Measurements from ENCODE around the gene PRKCH.

PRKCH gene

DNA sequence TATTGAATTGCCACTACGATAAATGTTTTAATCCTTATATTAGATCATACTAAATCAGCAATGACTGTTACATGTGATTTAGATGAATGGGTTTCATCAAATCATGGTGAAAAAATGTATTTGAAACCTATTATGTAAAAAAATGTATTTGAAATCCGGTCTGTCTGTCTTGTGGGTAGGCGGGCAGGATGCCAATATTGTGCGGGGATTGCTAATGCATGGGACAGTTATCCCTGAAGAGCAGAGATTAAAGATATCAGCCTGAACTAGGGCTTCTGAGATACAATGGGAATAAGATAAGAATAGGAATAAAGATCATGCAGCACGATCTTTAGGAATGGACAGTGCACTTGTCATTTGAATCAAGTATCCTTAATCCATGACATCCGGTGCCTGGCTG is 134.0 kb downstream of the PRKCH start:
- no peaks in the 10 kb centered on the region for H3K4me1 ChIP-seq (ENCODE audit: control insufficient read depth, insufficient read depth, low read length)
- CTCF ChIA-PET, result interaction anchor here (0.8 to 4.2 kb wide), 5 partner anchors 14 to 671 kb away, joined by 3 to 25 read pairs (median 3); no protein-coding TSS in a partner anchor

DNA sequence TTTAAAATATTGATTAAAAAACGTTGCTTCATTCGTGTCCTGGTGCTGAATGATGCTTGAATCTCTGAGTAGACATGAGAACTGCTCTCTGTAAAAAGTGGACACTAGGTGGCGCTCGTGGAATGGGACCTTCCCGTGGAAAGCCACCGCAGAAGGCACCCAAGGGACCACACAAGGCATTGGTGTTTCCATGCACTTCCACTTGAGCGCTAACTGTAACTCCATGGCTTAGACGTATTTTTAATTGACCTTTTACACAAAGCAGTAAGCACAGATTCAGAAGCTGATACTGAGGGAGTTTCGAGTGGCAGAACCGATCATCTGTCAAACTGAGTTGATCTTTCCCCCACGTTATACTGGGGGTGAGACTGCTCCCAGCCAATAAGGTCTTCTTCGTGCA is 135.3 kb downstream of the PRKCH start:
- CTCF ChIA-PET, result interaction anchor here (0.7 to 4.2 kb wide), 9 partner anchors 9 to 669 kb away, joined by 3 to 25 read pairs (median 3); no protein-coding TSS in a partner anchor

More for the DNA sequence above, 134.0 kb downstream of the PRKCH start:
- Histone ChIP-seq H3K9me3 (ENCODE audit: control insufficient read depth, insufficient read depth, low read depth, low read length) (no peaks in the 10 kb centered on the region), H3K4me3 (ENCODE audit: low read depth, low read length) (no peak overlapping the region), H3K36me3 (ENCODE audit: control insufficient read depth in 2 of 2, insufficient read depth in 1 of 2, low read length in 2 of 2) (peaks cover 0 to 24% of the 10 kb centered on the region in 2 experiments; a peak in 1 of 3 replicates), H3K27ac (ENCODE audit: extremely low read depth, low read depth, low read length) (no peak overlapping the region)
- POLR2A ChIA-PET, result interaction anchor here (0.6 kb wide), 1 partner anchor 290 kb away, joined by 3 read pairs; no protein-coding TSS in a partner anchor
- TF ChIP-seq GLIS1 (tag by site-specific recombination; IDR thresholded peaks at IDR 0.05) (no peak), ZNF266 (tag by site-specific recombination; IDR thresholded peaks at IDR 0.05; ENCODE audit: low read depth) (no peak), ZNF26 (tag by site-specific recombination; IDR thresholded peaks at IDR 0.05) (no peak), ZNF677 (tag by site-specific recombination; IDR thresholded peaks at IDR 0.05) (no peak), ZNF555 (tag by site-specific recombination; conservative IDR thresholded peaks at IDR 0.05) (no peak), INSM2 (tag by site-specific recombination; IDR thresholded peaks at IDR 0.05) (no peak), HOXD13 (CRISPR knock-in tag; IDR thresholded peaks at IDR 0.05; ENCODE audit: borderline replicate concordance) (no peak), ZNF292 (tag by site-specific recombination; IDR thresholded peaks at IDR 0.05; ENCODE audit: borderline replicate concordance, low read depth) (no peak), ZBTB6 (tag by site-specific recombination; IDR thresholded peaks at IDR 0.05) (no peak), ZNF324 (tag by site-specific recombination; IDR thresholded peaks at IDR 0.05) (no peak), ZNF558 (tag by site-specific recombination; IDR thresholded peaks at IDR 0.05) (no peak)

More for the DNA sequence above, 135.3 kb downstream of the PRKCH start:
- POLR2A ChIA-PET, result no interaction called here
- no peak overlapping the region for H3K4me3 ChIP-seq (ENCODE audit: low read depth, low read length)
- H3K36me3 ChIP-seq (ENCODE audit: control insufficient read depth in 2 of 2, insufficient read depth in 1 of 2, low read length in 2 of 2), result peaks cover 0 to 21% of the 10 kb centered on the region in 2 experiments; a peak in 1 of 3 replicates
- H3K4me1 ChIP-seq (ENCODE audit: control insufficient read depth, insufficient read depth, low read length), result no peaks in the 10 kb centered on the region
- no peak overlapping the region for H3K27ac ChIP-seq (ENCODE audit: extremely low read depth, low read depth, low read length)
- no peaks in the 10 kb centered on the region for H3K9me3 ChIP-seq (ENCODE audit: control insufficient read depth, insufficient read depth, low read depth, low read length)
- TF ChIP-seq, protein P1, sequence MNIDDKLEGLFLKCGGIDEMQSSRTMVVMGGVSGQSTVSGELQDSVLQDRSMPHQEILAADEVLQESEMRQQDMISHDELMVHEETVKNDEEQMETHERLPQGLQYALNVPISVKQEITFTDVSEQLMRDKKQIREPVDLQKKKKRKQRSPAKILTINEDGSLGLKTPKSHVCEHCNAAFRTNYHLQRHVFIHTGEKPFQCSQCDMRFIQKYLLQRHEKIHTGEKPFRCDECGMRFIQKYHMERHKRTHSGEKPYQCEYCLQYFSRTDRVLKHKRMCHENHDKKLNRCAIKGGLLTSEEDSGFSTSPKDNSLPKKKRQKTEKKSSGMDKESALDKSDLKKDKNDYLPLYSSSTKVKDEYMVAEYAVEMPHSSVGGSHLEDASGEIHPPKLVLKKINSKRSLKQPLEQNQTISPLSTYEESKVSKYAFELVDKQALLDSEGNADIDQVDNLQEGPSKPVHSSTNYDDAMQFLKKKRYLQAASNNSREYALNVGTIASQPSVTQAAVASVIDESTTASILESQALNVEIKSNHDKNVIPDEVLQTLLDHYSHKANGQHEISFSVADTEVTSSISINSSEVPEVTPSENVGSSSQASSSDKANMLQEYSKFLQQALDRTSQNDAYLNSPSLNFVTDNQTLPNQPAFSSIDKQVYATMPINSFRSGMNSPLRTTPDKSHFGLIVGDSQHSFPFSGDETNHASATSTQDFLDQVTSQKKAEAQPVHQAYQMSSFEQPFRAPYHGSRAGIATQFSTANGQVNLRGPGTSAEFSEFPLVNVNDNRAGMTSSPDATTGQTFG (tag by site-specific recombination; IDR thresholded peaks at IDR 0.05; ENCODE audit: borderline replicate concordance), result no peak
- peak; percentile 85; the same call in 1 of the 2 replicates for TF ChIP-seq ZNF423 (tag by site-specific recombination; IDR thresholded peaks at IDR 0.05)
- TF ChIP-seq, protein P2, sequence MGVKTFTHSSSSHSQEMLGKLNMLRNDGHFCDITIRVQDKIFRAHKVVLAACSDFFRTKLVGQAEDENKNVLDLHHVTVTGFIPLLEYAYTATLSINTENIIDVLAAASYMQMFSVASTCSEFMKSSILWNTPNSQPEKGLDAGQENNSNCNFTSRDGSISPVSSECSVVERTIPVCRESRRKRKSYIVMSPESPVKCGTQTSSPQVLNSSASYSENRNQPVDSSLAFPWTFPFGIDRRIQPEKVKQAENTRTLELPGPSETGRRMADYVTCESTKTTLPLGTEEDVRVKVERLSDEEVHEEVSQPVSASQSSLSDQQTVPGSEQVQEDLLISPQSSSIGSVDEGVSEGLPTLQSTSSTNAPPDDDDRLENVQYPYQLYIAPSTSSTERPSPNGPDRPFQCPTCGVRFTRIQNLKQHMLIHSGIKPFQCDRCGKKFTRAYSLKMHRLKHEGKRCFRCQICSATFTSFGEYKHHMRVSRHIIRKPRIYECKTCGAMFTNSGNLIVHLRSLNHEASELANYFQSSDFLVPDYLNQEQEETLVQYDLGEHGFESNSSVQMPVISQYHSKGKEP (tag by site-specific recombination; IDR thresholded peaks at IDR 0.05), result 0 out of 2 replicates have a peak, but pooled peaks have one; percentile 9
- no peak for TF ChIP-seq ZNF837 (tag by site-specific recombination; IDR thresholded peaks at IDR 0.05)
- TF ChIP-seq ZNF654 (tag by site-specific recombination; IDR thresholded peaks at IDR 0.05; ENCODE audit: low read depth), result peak; percentile 63
- no peak for TF ChIP-seq ZNF184 (tag by site-specific recombination; IDR thresholded peaks at IDR 0.05)
- TF ChIP-seq ZNF571 (tag by site-specific recombination; IDR thresholded peaks at IDR 0.05), result no peak
- TF ChIP-seq, protein P3, sequence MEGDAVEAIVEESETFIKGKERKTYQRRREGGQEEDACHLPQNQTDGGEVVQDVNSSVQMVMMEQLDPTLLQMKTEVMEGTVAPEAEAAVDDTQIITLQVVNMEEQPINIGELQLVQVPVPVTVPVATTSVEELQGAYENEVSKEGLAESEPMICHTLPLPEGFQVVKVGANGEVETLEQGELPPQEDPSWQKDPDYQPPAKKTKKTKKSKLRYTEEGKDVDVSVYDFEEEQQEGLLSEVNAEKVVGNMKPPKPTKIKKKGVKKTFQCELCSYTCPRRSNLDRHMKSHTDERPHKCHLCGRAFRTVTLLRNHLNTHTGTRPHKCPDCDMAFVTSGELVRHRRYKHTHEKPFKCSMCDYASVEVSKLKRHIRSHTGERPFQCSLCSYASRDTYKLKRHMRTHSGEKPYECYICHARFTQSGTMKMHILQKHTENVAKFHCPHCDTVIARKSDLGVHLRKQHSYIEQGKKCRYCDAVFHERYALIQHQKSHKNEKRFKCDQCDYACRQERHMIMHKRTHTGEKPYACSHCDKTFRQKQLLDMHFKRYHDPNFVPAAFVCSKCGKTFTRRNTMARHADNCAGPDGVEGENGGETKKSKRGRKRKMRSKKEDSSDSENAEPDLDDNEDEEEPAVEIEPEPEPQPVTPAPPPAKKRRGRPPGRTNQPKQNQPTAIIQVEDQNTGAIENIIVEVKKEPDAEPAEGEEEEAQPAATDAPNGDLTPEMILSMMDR (tag by site-specific recombination; IDR thresholded peaks at IDR 0.05), result peak; percentile 42; the same call in 1 of the 2 replicates
- peak; percentile 28; the same call in 1 of the 2 replicates for TF ChIP-seq ZBTB48 (tag by site-specific recombination; IDR thresholded peaks at IDR 0.05)
